Calu3 (cell line): ENCODE results near the gene TIPARP. TPM values are rescaled to one million over a fixed set of nuclear protein-coding genes. Genes with fewer than 3 reads are reported as not detected.

Experiments used
- BruUV-seq: library from RNA; stranded (reverse); fragments of 400-500 nt; replicated peaks from 2 replicates; lab custom pipeline; 2021; lab: Mats Ljungman, UMichigan
- CTCF ChIA-PET: fragments of 300-600 bp; sonication (Branson Sonifier 250); formaldehyde crosslinking; loops from one replicate; lab custom pipeline; 2022; ENCODE audit warnings: antibody characterized with exemption; lab: Charles Lee
- DNase-seq: peaks from one replicate; pipeline ENCODE4 v3.0.0; 2022
- H3K27ac Mint-ChIP-seq: one replicate; pipeline ENCODE4 v1.8.0; 2022; ENCODE audit warnings: mixed read lengths; ENCODE audit not compliant: unreplicated experiment
- H3K27me3 Mint-ChIP-seq: one replicate; pipeline ENCODE4 v1.8.0; 2022; ENCODE audit warnings: mixed read lengths; ENCODE audit not compliant: unreplicated experiment
- H3K36me3 Mint-ChIP-seq: one replicate; pipeline ENCODE4 v1.8.0; 2022; ENCODE audit warnings: mild to moderate bottlenecking, moderate library complexity, mixed read lengths; ENCODE audit not compliant: insufficient read depth, unreplicated experiment
- H3K4me1 Mint-ChIP-seq: one replicate; pipeline ENCODE4 v1.8.0; 2022; ENCODE audit warnings: mild to moderate bottlenecking, low read depth, mixed read lengths; ENCODE audit not compliant: unreplicated experiment
- H3K4me3 Mint-ChIP-seq: one replicate; pipeline ENCODE4 v1.8.0; 2022; ENCODE audit warnings: mild to moderate bottlenecking, low read depth, moderate library complexity, mixed read lengths; ENCODE audit not compliant: unreplicated experiment
- H3K9me3 Mint-ChIP-seq: one replicate; pipeline ENCODE4 v1.8.0; 2022; ENCODE audit warnings: low read depth, mixed read lengths; ENCODE audit not compliant: unreplicated experiment
- CTCF ChIP-seq: fragments of 200-600 bp; IDR thresholded peaks from one replicate; pipeline ENCODE4 v1.8.0; 2022; ENCODE audit warnings: antibody characterized with exemption; ENCODE audit not compliant: unreplicated experiment
- intact Hi-C: fragments of 100-400 bp; cut with micrococcal nuclease; formaldehyde crosslinking; loops from one replicate; pipeline ENCODE4 v1.10.0; 2022; ENCODE audit not compliant: unreplicated experiment
- total RNA-seq: library from RNA; stranded (reverse); gene quantifications from 2 replicates; pipeline ENCODE4 v1.2.3, GENCODE V29; 2022

TIPARP gene
- total RNA-seq, 1 experiment from 2014 or later = 91.4 TPM

- BruUV-seq = no TSS peak
- no peaks in the 10 kb centered on the region for H3K27me3 Mint-ChIP-seq
- no peaks in the 10 kb centered on the region for H3K4me1 Mint-ChIP-seq
- no peak overlapping the region for H3K4me3 Mint-ChIP-seq
- H3K27ac Mint-ChIP-seq = no peak overlapping the region
- no peak for DNase-seq
- CTCF ChIA-PET = interaction anchor here (1.1 kb wide), 1 partner anchor 396 kb away, joined by 3 read pairs; no protein-coding TSS in a partner anchor
- TF ChIP-seq CTCF = no peak
- no peaks in the 10 kb centered on the region for H3K9me3 Mint-ChIP-seq
- intact Hi-C loops = no loop called here
- H3K36me3 Mint-ChIP-seq = peaks cover 23% of the 10 kb centered on the region
These were observed 52.1 kb downstream of the TIPARP start for GRCh38 chr3:156726456-156726855.

- BruUV-seq = no TSS peak
- intact Hi-C loops = no loop called here
- Mint-ChIP-seq H3K27me3 (no peaks in the 10 kb centered on the region), H3K36me3 (peaks cover 14% of the 10 kb centered on the region), H3K4me3 (no peak overlapping the region), H3K4me1 (no peaks in the 10 kb centered on the region), H3K9me3 (no peaks in the 10 kb centered on the region), H3K27ac (no peak overlapping the region)
- no peak for DNase-seq
- CTCF ChIA-PET = no interaction called here
- TF ChIP-seq CTCF = no peak
These were observed 53.3 kb downstream of the TIPARP start for GRCh38 chr3:156727519-156728205.

GRCh38 chr3:156728267-156728985 is 54.0 kb downstream of the TIPARP start:
- CTCF ChIA-PET = no interaction called here
- Mint-ChIP-seq H3K27me3 (no peaks in the 10 kb centered on the region), H3K36me3 (peaks cover 7% of the 10 kb centered on the region), H3K4me3 (no peak overlapping the region), H3K27ac (no peak overlapping the region), H3K9me3 (no peaks in the 10 kb centered on the region), H3K4me1 (no peaks in the 10 kb centered on the region)
- TF ChIP-seq CTCF = no peak
- intact Hi-C loops = no loop called here
- no TSS peak for BruUV-seq
- no peak for DNase-seq

DNA sequence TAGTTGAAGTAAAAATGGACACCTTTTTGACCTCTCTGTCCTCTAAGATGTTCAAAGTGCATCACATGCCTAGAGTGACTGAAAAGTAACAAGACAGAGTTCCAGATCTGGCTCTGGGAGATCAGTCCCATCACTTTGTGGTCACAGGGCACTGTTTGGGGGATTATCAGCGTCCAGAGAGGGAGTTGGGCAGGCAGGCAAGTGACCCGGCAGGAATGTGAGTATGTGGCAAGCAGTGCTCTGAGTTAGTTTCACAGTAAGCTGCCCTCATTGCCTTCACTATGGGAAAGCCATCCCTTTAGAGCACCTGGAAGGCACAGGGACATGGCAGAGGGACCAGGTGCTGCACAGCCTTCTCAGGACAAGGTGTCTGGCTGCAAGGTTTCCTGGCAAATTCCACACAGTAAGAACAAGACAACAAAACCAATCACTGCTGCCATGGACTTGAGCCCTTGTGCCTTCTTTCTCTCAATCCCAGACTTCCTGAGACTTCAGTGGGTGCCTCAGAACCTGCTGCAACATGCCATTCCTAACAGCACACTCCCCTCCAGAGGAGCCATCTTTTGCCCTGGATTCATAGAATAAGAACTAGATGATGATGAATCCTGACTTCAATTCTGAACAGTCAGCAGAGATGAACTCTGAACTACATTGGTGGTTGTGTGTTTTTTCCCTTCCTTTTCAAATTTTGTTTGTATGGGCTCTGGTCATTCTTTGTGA is 55.2 kb downstream of the TIPARP start:
- no peak for TF ChIP-seq CTCF
- H3K9me3 Mint-ChIP-seq = no peaks in the 10 kb centered on the region
- H3K27me3 Mint-ChIP-seq = no peaks in the 10 kb centered on the region
- H3K27ac Mint-ChIP-seq = no peak overlapping the region
- CTCF ChIA-PET = interaction anchor here (0.6 kb wide), 2 partner anchors 12 to 468 kb away, joined by 3 to 5 read pairs; no protein-coding TSS in a partner anchor
- H3K4me1 Mint-ChIP-seq = no peaks in the 10 kb centered on the region
- no TSS peak for BruUV-seq
- H3K4me3 Mint-ChIP-seq = no peak overlapping the region
- no peaks in the 10 kb centered on the region for H3K36me3 Mint-ChIP-seq
- intact Hi-C loops = no loop called here
- DNase-seq = no peak
